Measurements from ENCODE around the gene CLEC7A. TPM values are rescaled to one million over a fixed set of nuclear protein-coding genes. Genes with fewer than 3 reads are reported as not detected.

CLEC7A gene
- total RNA-seq, 1 donor from 2014 or later, result 6.0 TPM

- no peak for TF ChIP-seq CTCF (IDR thresholded peaks at IDR 0.05)
- DNase-seq (ENCODE audit: low spot score in 2 of 2), result no peak
- intact Hi-C loops (cut with DNase I), result no loop called here
- Histone ChIP-seq H3K4me1 (no peaks in the 10 kb centered on the region), H3K4me3 (no peak overlapping the region), H3K36me3 (no peaks in the 10 kb centered on the region), H3K27me3 (no peaks in the 10 kb centered on the region), H3K27ac (no peak overlapping the region), H3K9me3 (no peaks in the 10 kb centered on the region)
These were observed 35.2 kb downstream of the CLEC7A start for GRCh38 chr12:10094646-10095395.

- no peak overlapping the region for H3K4me3 ChIP-seq
- H3K9me3 ChIP-seq, result peaks cover 0 to 5% of the 10 kb centered on the region in 2 donors
- intact Hi-C loops (cut with DNase I), result no loop called here
- TF ChIP-seq CTCF (IDR thresholded peaks at IDR 0.05), result no peak
- H3K36me3 ChIP-seq, result no peaks in the 10 kb centered on the region
- H3K27ac ChIP-seq, result no peak overlapping the region
- no peak for DNase-seq (ENCODE audit: low spot score in 2 of 2)
- no peaks in the 10 kb centered on the region for H3K4me1 ChIP-seq
- no peaks in the 10 kb centered on the region for H3K27me3 ChIP-seq
These were observed 40.8 kb downstream of the CLEC7A start for GRCh38 chr12:10088955-10089900.

GRCh38 chr12:10088031-10088430, 42.0 kb downstream of the CLEC7A start:
- TF ChIP-seq CTCF (IDR thresholded peaks at IDR 0.05), result no peak
- H3K4me1 ChIP-seq, result no peaks in the 10 kb centered on the region

GRCh38 chr12:10086387-10086786, 43.6 kb downstream of the CLEC7A start:
- no peaks in the 10 kb centered on the region for H3K4me1 ChIP-seq
- no peak overlapping the region for H3K27ac ChIP-seq
- H3K27me3 ChIP-seq, result no peaks in the 10 kb centered on the region
- no peaks in the 10 kb centered on the region for H3K36me3 ChIP-seq
- intact Hi-C loops (cut with DNase I), result no loop called here
- TF ChIP-seq CTCF (IDR thresholded peaks at IDR 0.05), result no peak
- H3K9me3 ChIP-seq, result peaks cover 0 to 8% of the 10 kb centered on the region in 2 donors
- no peak for DNase-seq (ENCODE audit: low spot score in 2 of 2)
- no peak overlapping the region for H3K4me3 ChIP-seq

More at GRCh38 chr12:10088031-10088430, 42.0 kb downstream of the CLEC7A start:
- no peaks in the 10 kb centered on the region for H3K36me3 ChIP-seq
- no peak for DNase-seq (ENCODE audit: low spot score in 2 of 2)
- H3K9me3 ChIP-seq, result peaks cover 0 to 8% of the 10 kb centered on the region in 2 donors
- no peaks in the 10 kb centered on the region for H3K27me3 ChIP-seq
- H3K27ac ChIP-seq, result no peak overlapping the region
- intact Hi-C loops (cut with DNase I), result no loop called here
- no peak overlapping the region for H3K4me3 ChIP-seq

GRCh38 chr12:10084733-10085132, 45.3 kb downstream of the CLEC7A start:
- intact Hi-C loops (cut with DNase I), result no loop called here
- DNase-seq (ENCODE audit: low spot score in 2 of 2), result no peak
- H3K4me3 ChIP-seq, result no peak overlapping the region
- no peaks in the 10 kb centered on the region for H3K27me3 ChIP-seq
- H3K27ac ChIP-seq, result no peak overlapping the region
- H3K9me3 ChIP-seq, result peaks cover 0 to 8% of the 10 kb centered on the region in 2 donors
- TF ChIP-seq CTCF (IDR thresholded peaks at IDR 0.05), result no peak
- no peaks in the 10 kb centered on the region for H3K36me3 ChIP-seq
- no peaks in the 10 kb centered on the region for H3K4me1 ChIP-seq

Data from ascending aorta (tissue), 2 donors.